Measurements from ENCODE around the gene FDXR.

GRCh38 chr17:74814453-74814852 is 58.3 kb downstream of the FDXR start:
- no peak for TF ChIP-seq POLR2A (IDR thresholded peaks at IDR 0.05; ENCODE audit: low read depth, low read length)
- TF ChIP-seq POLR2AphosphoS5 (IDR thresholded peaks at IDR 0.05; ENCODE audit: low read depth, low read length): no peak
- TF ChIP-seq TAF1 (IDR thresholded peaks at IDR 0.05; ENCODE audit: low read depth, low read length): no peak
- TF ChIP-seq PAX5 (IDR thresholded peaks at IDR 0.05; ENCODE audit: insufficient read depth, low read length, severe bottlenecking): no peak
- TF ChIP-seq POU2F2 (IDR thresholded peaks at IDR 0.05; ENCODE audit: low read depth, low read length): no peak
- no peak for TF ChIP-seq SPI1 (IDR thresholded peaks at IDR 0.05; ENCODE audit: low read depth, low read length)
